OCI-LY1 (cell line): Measurements from ENCODE around the gene COA1.

Experiments
- CTCF ChIP-seq: fragments of 200-600 bp; sonication (generic), shearing (Covaris generic); IDR thresholded peaks from 2 replicates; pipeline ENCODE4 v1.5.1; 2017; ENCODE audit warnings: mild to moderate bottlenecking, antibody characterized with exemption, low read length, moderate library complexity, mixed read lengths
- EZH2 ChIP-seq: fragments of 200-600 bp; sonication (generic), shearing (Covaris generic); IDR thresholded peaks from 2 replicates; pipeline ENCODE4 v1.8.0; 2017; ENCODE audit warnings: borderline replicate concordance, mixed run types, mild to moderate bottlenecking, antibody characterized with exemption, low read length, moderate library complexity, mixed read lengths

DNA sequence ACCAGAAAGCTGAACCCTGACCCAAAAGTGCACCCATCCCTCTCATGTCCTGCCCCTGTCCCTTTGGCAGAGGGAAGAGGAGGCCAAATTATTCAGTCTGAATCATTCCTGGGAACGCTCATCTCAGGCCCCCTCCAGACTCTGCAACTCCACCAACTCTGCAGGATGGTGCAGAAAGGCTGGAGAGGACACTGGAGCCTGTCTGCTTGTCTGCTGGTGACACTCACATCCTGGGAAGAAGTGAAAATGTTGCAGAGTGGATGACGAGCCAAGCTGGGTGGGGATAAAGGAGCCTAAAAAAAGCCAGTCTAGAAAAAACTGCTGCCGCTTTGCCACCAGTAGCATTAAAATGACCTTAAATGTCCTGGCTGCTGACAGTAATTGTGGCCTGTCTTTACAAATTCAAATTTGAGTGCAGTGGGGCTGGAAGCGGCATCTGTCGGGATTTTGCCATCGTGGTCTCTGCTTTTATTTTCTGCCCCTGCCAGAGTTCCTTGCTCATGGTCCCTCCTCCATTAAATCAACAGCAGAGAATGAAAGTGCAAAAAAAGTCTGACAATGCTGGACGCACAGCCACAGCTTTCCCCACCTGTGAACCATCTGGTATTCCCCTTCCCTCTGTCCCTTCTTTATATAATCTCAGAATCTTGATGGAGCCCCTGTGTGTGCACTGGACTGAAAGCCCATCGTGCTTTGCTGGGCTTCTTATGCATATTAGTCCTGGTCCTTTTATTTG, 82.6 kb downstream of the COA1 start:
- no peak for TF ChIP-seq CTCF
- TF ChIP-seq EZH2: no peak
